Epithelial cell of esophagus (primary cell): Measurements from ENCODE around the gene PLXNA2.
A peak's percentile ranks its signal among the peaks of the same experiment; 100 is the strongest.

Experiments used
- DNase-seq: peaks from one replicate; pipeline ENCODE4 v3.0.0; 2010; ENCODE audit warnings: low read depth
- H3K4me3 ChIP-seq: 2 replicates; pipeline ENCODE4 v1.5.1; 2011; ENCODE audit warnings: mild to moderate bottlenecking, low read length, control low read depth
- TF ChIP-seq, protein P1 (sequence below): IDR thresholded peaks from 2 replicates; pipeline ENCODE4 v1.5.1; 2011; ENCODE audit warnings: low read depth, mild to moderate bottlenecking, low read length, control low read depth, inconsistent platforms; ENCODE audit not compliant: insufficient read depth; ENCODE audit errors: missing control alignments

PLXNA2 gene

DNA sequence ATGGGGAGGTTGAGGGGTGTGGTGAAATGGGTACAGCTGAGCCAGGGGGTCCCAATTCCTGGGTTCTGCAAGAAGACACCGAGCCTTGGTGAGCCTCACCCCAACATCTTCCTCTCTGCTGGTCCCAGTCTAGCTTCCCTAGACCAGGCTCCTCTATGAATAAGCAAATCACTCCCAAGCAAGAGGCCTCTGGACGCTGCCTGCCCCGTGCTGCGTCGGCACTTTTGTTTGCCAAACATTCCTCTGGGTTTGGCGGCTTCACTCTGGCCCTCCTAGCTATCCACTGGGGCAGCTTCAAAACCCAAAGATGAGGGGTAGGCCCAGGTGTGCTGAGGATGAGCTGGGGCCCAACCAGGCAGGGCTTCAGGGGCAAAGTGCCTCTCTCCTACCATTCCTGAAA is 196.2 kb downstream of the PLXNA2 start:
- no peak overlapping the region for H3K4me3 ChIP-seq
- TF ChIP-seq, protein P1, sequence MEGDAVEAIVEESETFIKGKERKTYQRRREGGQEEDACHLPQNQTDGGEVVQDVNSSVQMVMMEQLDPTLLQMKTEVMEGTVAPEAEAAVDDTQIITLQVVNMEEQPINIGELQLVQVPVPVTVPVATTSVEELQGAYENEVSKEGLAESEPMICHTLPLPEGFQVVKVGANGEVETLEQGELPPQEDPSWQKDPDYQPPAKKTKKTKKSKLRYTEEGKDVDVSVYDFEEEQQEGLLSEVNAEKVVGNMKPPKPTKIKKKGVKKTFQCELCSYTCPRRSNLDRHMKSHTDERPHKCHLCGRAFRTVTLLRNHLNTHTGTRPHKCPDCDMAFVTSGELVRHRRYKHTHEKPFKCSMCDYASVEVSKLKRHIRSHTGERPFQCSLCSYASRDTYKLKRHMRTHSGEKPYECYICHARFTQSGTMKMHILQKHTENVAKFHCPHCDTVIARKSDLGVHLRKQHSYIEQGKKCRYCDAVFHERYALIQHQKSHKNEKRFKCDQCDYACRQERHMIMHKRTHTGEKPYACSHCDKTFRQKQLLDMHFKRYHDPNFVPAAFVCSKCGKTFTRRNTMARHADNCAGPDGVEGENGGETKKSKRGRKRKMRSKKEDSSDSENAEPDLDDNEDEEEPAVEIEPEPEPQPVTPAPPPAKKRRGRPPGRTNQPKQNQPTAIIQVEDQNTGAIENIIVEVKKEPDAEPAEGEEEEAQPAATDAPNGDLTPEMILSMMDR: no peak
- peak; percentile 39 for DNase-seq

DNA sequence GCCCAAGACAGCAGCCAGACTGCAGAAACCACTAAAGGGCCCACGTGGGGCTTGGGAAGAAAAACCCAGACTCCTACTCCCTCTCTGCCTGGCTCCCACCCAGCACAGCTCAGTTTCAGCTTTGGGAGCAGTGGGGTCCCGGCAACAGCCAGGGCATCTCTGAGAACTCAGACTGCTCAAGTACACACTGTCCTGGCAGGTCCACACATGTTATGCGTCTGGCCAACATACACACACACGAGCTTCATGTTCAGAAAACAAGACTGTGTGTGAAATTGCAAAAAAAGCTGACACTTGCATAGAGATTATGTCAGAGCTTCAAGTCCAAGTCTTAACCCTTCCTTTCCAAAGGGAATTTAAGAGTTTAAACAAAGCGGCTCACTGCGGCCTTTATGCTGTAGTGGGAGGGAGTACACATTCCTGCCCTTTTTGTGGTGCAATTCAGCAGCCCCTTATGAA is 196.7 kb downstream of the PLXNA2 start:
- no peak overlapping the region for H3K4me3 ChIP-seq
- DNase-seq: peak; percentile 86
- TF ChIP-seq, protein P1: no peak

DNA sequence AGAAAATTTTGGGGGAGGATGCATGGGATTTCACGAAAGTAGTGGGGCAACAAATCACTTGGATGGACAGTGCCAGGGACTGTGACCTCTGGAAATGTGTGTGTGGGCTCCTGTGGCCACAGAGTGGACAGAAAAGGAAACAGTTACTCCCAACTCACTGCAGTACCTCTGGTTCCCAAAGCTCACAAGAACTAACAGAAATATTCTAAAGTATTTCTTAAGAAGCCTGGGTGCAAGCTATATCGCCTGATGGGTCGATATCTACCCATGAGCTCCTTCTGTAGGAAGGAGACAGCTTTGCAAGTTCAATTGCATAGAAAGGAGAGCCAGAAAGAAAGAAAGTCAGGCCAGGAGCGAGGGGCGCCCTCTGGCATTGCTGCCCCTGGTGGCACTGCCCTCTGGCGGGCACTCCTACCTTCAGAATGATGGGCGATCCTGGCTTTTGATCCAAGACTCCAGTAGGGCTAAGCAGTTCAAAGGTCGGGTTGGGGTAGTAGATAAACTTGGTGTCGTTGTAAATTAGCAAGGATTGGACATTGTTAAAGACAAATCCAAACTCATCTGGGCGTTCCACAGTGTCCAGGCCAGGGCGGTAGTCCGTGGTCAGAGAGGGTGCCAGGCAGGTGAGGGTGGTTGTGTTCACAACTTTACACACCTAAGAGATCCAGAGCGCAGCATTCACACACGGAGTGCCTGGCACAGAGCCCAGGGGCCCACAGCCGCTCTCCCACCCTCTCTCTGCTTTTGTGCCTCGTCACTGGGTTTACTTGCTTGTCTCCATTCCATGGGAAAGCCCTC is 198.5 kb downstream of the PLXNA2 start:
- TF ChIP-seq, protein P1: no peak
- no peak for DNase-seq
- H3K4me3 ChIP-seq: no peak overlapping the region

DNA sequence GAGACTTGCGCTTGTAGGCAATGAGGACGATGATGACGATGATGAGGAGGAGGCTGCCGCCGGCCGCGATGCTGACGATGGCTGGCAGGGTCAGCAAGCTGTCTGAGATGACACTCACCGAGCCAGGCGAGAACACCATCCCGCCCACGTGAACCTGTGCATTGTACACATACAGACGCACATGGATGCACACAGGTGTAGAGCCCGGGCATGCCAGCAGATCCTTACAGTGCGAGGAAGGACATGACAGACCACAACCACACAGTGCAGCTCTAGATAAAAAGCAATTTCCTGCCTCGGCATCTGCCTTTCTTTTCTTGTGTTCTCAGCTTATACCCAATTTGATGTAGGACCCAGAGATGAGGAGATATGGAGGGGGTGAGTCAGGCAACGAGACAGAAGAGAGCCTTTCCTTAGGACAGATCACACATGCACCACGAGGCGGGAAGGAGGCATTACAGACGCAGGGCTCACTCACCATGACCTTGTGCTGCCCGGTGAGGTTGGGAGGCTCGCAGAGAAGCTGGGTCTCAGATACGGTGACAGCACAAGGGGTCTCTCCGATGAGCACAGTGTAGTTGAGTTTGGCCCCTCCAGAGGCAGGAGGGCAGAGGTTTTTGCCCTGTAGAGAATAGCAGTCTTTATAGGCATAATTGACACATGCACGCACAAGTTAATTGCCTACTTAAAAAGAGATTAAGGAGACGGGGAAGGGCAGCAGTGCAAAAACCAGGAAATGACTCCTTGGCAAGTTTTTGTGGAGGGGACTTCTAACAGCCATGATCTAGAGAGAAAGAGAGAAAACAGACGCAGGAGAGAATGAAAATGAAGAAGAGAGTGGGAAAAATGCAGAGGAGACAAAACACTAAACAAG is 199.4 kb downstream of the PLXNA2 start:
- TF ChIP-seq, protein P1: no peak

DNA sequence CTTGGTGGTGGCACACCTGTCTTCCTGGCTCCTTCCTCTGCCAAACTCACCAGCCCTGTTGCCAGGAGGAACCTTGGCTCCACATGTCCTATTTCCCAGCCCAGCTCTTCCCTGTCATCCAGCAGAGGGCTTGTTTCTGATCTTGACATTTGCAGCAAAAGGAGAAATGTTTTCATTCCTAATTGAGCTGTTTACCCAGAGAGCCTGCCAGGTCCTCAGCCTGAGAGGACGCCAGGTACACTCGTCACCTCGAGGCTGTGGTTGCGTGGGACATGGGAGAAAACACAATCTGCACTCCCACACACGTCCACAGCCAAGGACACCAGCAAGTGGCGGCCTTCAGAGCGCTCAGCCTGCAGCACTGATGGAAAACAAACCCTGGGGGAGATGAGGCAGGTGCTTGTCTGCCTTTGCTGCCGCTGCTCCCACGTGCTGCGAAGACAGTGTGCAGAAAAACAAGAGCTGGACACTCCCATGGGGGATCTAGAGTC is 200.4 kb downstream of the PLXNA2 start:
- no peak for DNase-seq
- no peak overlapping the region for H3K4me3 ChIP-seq
- TF ChIP-seq, protein P1: peak; percentile 16

More for the DNA sequence above, 199.4 kb downstream of the PLXNA2 start:
- H3K4me3 ChIP-seq: no peak overlapping the region
- DNase-seq: no peak

DNA sequence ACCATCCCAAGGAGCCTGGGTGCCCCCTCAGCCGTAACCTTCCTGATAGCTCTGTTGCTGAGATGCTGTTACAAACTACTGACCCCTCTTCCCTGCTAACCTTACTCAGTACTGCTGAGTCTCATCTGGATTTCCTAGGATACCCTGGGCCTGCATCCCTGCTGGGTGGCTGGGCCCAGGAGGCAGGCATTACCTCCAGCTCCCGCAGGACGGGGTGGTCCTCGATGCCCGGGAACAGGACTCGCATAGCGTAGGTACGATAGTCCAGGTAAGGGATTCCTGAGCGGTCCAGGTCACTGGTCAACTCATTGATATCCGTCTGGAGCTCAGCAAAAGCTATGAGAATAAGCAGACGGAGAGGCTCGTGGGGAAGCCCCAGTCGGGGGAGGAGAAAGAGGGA is 201.3 kb downstream of the PLXNA2 start:
- no peak for DNase-seq
- TF ChIP-seq, protein P1: no peak
- H3K4me3 ChIP-seq: no peak overlapping the region
